ENCODE results near the gene ADGRD1.

The ADGRD1 gene

GRCh38 chr12:131093971-131094830 is 140.5 kb downstream of the ADGRD1 start:
- no peak for DNase-seq

- no peak for DNase-seq
These were observed 141.4 kb downstream of the ADGRD1 start for GRCh38 chr12:131094831-131095805.

- no peak for DNase-seq
These were observed 142.3 kb downstream of the ADGRD1 start for GRCh38 chr12:131095826-131096680.

GRCh38 chr12:131096681-131097181 is 143.0 kb downstream of the ADGRD1 start:
- no peak for DNase-seq

GRCh38 chr12:131097202-131098177 is 143.8 kb downstream of the ADGRD1 start:
- DNase-seq: no peak

GRCh38 chr12:131098178-131098981 is 144.7 kb downstream of the ADGRD1 start:
- no peak for DNase-seq

- no peak for DNase-seq
These were observed 146.4 kb downstream of the ADGRD1 start for GRCh38 chr12:131100031-131100674.

GRCh38 chr12:131101006-131101405 is 147.3 kb downstream of the ADGRD1 start:
- DNase-seq: no peak

- DNase-seq: no peak
These were observed 148.2 kb downstream of the ADGRD1 start for GRCh38 chr12:131101703-131102492.

GRCh38 chr12:131102493-131102931 is 148.8 kb downstream of the ADGRD1 start:
- no peak for DNase-seq

- no peak for DNase-seq
These were observed 149.4 kb downstream of the ADGRD1 start for GRCh38 chr12:131102991-131103668.

GRCh38 chr12:131103669-131104462 is 150.2 kb downstream of the ADGRD1 start:
- DNase-seq: no peak

- DNase-seq: peak; percentile 64
These were observed 151.0 kb downstream of the ADGRD1 start for GRCh38 chr12:131104463-131105350.

GRCh38 chr12:131105351-131105735 is 151.6 kb downstream of the ADGRD1 start:
- DNase-seq: no peak

GRCh38 chr12:131105736-131106348 is 152.1 kb downstream of the ADGRD1 start:
- DNase-seq: no peak
